ENCODE data around the gene FOXQ1. TPM values are rescaled to one million over a fixed set of nuclear protein-coding genes. Genes with fewer than 3 reads are reported as not detected.

FOXQ1 gene
- total RNA-seq, 1 donor from 2014 or later, result 3.4 TPM

GRCh38 chr6:1326535-1327121 is 14.7 kb downstream of the FOXQ1 start:
- no peak for FAIRE-seq
- no peak for DNase-seq (ENCODE audit: low read depth)
- no peak overlapping the region for H3K4me3 ChIP-seq (ENCODE audit: low read depth, low read length)
- H3K36me3 ChIP-seq (ENCODE audit: control insufficient read depth, insufficient read depth, low read length), result no peaks in the 10 kb centered on the region
- TF ChIP-seq, protein P1, sequence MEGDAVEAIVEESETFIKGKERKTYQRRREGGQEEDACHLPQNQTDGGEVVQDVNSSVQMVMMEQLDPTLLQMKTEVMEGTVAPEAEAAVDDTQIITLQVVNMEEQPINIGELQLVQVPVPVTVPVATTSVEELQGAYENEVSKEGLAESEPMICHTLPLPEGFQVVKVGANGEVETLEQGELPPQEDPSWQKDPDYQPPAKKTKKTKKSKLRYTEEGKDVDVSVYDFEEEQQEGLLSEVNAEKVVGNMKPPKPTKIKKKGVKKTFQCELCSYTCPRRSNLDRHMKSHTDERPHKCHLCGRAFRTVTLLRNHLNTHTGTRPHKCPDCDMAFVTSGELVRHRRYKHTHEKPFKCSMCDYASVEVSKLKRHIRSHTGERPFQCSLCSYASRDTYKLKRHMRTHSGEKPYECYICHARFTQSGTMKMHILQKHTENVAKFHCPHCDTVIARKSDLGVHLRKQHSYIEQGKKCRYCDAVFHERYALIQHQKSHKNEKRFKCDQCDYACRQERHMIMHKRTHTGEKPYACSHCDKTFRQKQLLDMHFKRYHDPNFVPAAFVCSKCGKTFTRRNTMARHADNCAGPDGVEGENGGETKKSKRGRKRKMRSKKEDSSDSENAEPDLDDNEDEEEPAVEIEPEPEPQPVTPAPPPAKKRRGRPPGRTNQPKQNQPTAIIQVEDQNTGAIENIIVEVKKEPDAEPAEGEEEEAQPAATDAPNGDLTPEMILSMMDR (IDR thresholded peaks at IDR 0.05; ENCODE audit: insufficient read depth, low read length, severe bottlenecking), result no peak
- H3K27me3 ChIP-seq (ENCODE audit: control insufficient read depth, insufficient read depth, low read length), result no peaks in the 10 kb centered on the region

DNA sequence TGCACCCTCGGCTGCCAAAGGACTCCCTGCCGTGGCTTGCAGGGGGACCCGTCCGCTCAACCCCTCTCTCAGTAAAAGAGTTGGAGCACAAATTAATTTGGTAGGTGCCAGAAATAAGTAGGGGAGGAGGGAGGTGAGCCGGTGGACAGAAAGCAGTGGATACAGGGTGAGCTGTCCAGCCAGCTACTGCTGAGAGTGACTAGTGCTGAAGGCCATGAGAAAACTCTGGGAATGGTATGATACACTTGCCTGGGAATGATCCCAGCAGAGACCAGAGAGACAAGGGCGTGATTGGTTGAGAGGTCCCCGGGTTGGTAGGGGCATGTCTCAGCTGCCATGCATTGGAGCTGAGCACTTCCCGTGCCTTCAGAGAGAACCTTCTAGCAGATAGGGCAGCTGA is 15.7 kb downstream of the FOXQ1 start:
- no peaks in the 10 kb centered on the region for H3K27me3 ChIP-seq (ENCODE audit: control insufficient read depth, insufficient read depth, low read length)
- H3K4me3 ChIP-seq (ENCODE audit: low read depth, low read length), result no peak overlapping the region
- DNase-seq (ENCODE audit: low read depth) (no peak), FAIRE-seq (no peak)
- TF ChIP-seq, protein P1 (IDR thresholded peaks at IDR 0.05; ENCODE audit: insufficient read depth, low read length, severe bottlenecking), result no peak
- no peaks in the 10 kb centered on the region for H3K36me3 ChIP-seq (ENCODE audit: control insufficient read depth, insufficient read depth, low read length)

- Histone ChIP-seq H3K36me3 (ENCODE audit: control insufficient read depth, insufficient read depth, low read length) (no peaks in the 10 kb centered on the region), H3K4me3 (ENCODE audit: low read depth, low read length) (no peak overlapping the region), H3K27me3 (ENCODE audit: control insufficient read depth, insufficient read depth, low read length) (no peaks in the 10 kb centered on the region)
- FAIRE-seq (no peak), DNase-seq (ENCODE audit: low read depth) (peak; percentile 35)
- TF ChIP-seq, protein P1 (IDR thresholded peaks at IDR 0.05; ENCODE audit: insufficient read depth, low read length, severe bottlenecking), result no peak
These were observed 16.4 kb downstream of the FOXQ1 start for GRCh38 chr6:1328129-1328800.

DNA sequence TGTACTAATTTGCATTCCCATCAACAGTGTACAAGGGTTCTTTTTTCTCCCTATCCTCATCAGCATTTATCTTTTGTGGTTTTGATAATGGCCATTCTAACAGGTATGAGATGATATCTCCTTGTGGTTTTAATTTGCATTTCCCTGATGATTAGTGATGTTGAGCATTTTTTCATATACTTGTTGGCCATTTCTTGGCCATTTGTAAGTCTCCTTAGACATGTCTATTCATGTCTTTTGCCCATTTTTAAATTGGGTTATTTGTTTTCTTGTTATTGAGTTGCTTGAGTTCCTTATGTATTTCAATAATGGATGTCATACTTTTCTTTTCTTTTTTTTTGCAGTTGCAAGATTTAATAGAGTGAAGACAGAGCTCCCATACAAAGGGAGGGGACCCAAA is 17.8 kb downstream of the FOXQ1 start:
- no peak overlapping the region for H3K4me3 ChIP-seq (ENCODE audit: low read depth, low read length)
- no peak for FAIRE-seq
- H3K36me3 ChIP-seq (ENCODE audit: control insufficient read depth, insufficient read depth, low read length), result no peaks in the 10 kb centered on the region
- TF ChIP-seq, protein P1 (IDR thresholded peaks at IDR 0.05; ENCODE audit: insufficient read depth, low read length, severe bottlenecking), result no peak
- peak; percentile 52 for DNase-seq (ENCODE audit: low read depth)
- H3K27me3 ChIP-seq (ENCODE audit: control insufficient read depth, insufficient read depth, low read length), result no peaks in the 10 kb centered on the region

DNA sequence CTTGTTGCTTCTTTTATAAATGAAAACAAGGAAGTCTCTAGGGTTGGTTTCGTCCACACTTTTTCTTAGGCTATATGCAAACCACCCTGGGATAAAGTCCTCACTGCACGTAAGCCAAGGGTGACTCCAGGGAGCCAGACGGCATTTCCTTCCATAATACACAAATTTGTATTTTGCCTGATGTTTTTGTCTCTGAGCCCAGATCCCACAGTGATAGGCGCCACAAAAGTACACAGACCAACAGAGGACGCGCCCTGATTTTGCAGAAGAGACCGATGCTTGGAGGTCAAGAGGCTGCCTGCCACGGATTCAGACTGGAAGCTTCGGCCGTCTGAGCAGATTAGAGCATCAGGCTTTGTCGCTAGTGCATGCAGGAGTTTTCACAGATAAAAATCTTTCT is 22.8 kb downstream of the FOXQ1 start:
- Histone ChIP-seq H3K4me3 (ENCODE audit: low read depth, low read length) (no peak overlapping the region), H3K36me3 (ENCODE audit: control insufficient read depth, insufficient read depth, low read length) (no peaks in the 10 kb centered on the region), H3K27me3 (ENCODE audit: control insufficient read depth, insufficient read depth, low read length) (no peaks in the 10 kb centered on the region)
- no peak for FAIRE-seq
- TF ChIP-seq, protein P1 (IDR thresholded peaks at IDR 0.05; ENCODE audit: insufficient read depth, low read length, severe bottlenecking), result no peak
- DNase-seq (ENCODE audit: low read depth), result no peak
